Body of pancreas (tissue), 4 donors: ENCODE data around the gene SNX20.

Source experiments
- POLR2A ChIP-seq, 3 donors: fragments of 450-650 bp; IDR thresholded peaks; one replicate each; pipeline ENCODE4 v1.6.1; 2016; ENCODE audit warnings: antibody characterized with exemption in 3 of 3, mild to moderate bottlenecking in 2 of 3
- TF ChIP-seq, protein P1 (sequence below), 7 experiments: fragments of 450-650 bp in 4 of 7; fragments of 200-600 bp in 3 of 7; sonication (generic) in 3 of 7; IDR thresholded peaks; one replicate each; pipeline ENCODE4 v1.5.1; 2016 to 2019; ENCODE audit warnings: antibody characterized with exemption in 7 of 7

DNA sequence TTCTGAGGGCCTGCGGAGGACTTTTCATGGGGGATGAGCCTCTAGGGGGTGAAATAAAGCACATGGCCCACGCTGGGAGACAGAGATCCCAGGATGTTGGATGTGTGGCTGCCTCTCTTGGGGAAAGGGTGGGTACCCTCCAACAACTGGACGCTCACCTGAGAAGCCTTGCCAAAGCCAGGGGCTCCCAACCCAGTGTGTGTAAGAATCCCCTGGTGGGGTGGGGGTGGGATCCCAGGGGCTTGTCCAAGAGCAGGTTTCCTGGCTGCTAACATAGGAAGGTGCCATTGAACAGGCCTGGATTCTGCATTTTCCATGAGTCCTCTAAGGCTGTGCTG lies 587 bp downstream of the SNX20 start:
- TF ChIP-seq, protein P1, sequence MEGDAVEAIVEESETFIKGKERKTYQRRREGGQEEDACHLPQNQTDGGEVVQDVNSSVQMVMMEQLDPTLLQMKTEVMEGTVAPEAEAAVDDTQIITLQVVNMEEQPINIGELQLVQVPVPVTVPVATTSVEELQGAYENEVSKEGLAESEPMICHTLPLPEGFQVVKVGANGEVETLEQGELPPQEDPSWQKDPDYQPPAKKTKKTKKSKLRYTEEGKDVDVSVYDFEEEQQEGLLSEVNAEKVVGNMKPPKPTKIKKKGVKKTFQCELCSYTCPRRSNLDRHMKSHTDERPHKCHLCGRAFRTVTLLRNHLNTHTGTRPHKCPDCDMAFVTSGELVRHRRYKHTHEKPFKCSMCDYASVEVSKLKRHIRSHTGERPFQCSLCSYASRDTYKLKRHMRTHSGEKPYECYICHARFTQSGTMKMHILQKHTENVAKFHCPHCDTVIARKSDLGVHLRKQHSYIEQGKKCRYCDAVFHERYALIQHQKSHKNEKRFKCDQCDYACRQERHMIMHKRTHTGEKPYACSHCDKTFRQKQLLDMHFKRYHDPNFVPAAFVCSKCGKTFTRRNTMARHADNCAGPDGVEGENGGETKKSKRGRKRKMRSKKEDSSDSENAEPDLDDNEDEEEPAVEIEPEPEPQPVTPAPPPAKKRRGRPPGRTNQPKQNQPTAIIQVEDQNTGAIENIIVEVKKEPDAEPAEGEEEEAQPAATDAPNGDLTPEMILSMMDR (IDR thresholded peaks at IDR 0.05) = no peak
- no peak for TF ChIP-seq POLR2A (IDR thresholded peaks at IDR 0.05)
